GM23338 (cell line): ENCODE results near the gene RAB36. TPM values are rescaled to one million over a fixed set of nuclear protein-coding genes. Genes with fewer than 3 reads are reported as not detected.

Source experiments
- ATAC-seq: fragments of 200-7000 bp; cut with Tn5 transposase; 3 replicates; pipeline ENCODE4 v1.9.1; 2020
- DNase-seq: peaks from one replicate; pipeline ENCODE4 v3.0.0-alpha.2; 2015; ENCODE audit warnings: low spot score
- H2AFZ ChIP-seq: fragments of 200-600 bp; sonication (generic); 2 replicates; pipeline ENCODE4 v1.8.0; 2016; ENCODE audit warnings: antibody characterized with exemption, mild to moderate bottlenecking, moderate library complexity
- H3F3A ChIP-seq: fragments of 200-600 bp; sonication (generic); replicated peaks from 2 replicates; pipeline ENCODE4 v1.8.0; 2017; ENCODE audit warnings: antibody characterized with exemption, mixed run types, low read depth
- H3K27ac ChIP-seq: fragments of 200-600 bp; sonication (generic); 2 replicates; pipeline ENCODE4 v1.6.1; 2016; ENCODE audit warnings: low read depth
- H3K27me3 ChIP-seq: fragments of 200-600 bp; sonication (generic); 2 replicates; pipeline ENCODE4 v1.8.0; 2016; ENCODE audit warnings: mild to moderate bottlenecking, mixed run types, moderate library complexity; ENCODE audit not compliant: insufficient read depth
- H3K36me3 ChIP-seq: fragments of 200-600 bp; sonication (generic); 2 replicates; pipeline ENCODE4 v1.8.0; 2016; ENCODE audit warnings: mild to moderate bottlenecking; ENCODE audit not compliant: insufficient read depth
- H3K4me1 ChIP-seq: fragments of 200-600 bp; sonication (generic); 2 replicates; pipeline ENCODE4 v1.8.0; 2016; ENCODE audit warnings: mild to moderate bottlenecking, moderate library complexity; ENCODE audit not compliant: insufficient read depth
- H3K4me2 ChIP-seq: fragments of 200-600 bp; sonication (generic); 2 replicates; pipeline ENCODE4 v1.7.1; 2017; ENCODE audit warnings: mixed run types
- H3K4me3 ChIP-seq: fragments of 200-600 bp; sonication (generic); 2 replicates; pipeline ENCODE4 v1.6.1; 2016; ENCODE audit warnings: mixed run types
- H3K79me2 ChIP-seq: fragments of 200-600 bp; sonication (generic); replicated peaks from 2 replicates; pipeline ENCODE4 v1.8.0; 2017; ENCODE audit warnings: mild to moderate bottlenecking; ENCODE audit not compliant: insufficient read depth
- H3K9me2 ChIP-seq: fragments of 200-600 bp; sonication (generic); 2 replicates; pipeline ENCODE4 v1.8.0; 2017; ENCODE audit not compliant: insufficient read depth
- H4K20me1 ChIP-seq: fragments of 200-600 bp; sonication (generic); replicated peaks from 2 replicates; pipeline ENCODE4 v1.8.0; 2017; ENCODE audit warnings: mild to moderate bottlenecking; ENCODE audit not compliant: insufficient read depth
- H3K27ac Mint-ChIP-seq: 2 replicates; pipeline ENCODE4 v1.8.0; 2020; ENCODE audit warnings: inconsistent platforms, mild to moderate bottlenecking, moderate library complexity, mixed read lengths
- H3K27me3 Mint-ChIP-seq: 3 replicates; pipeline ENCODE4 v1.8.0; 2022; ENCODE audit warnings: low read depth, mild to moderate bottlenecking, moderate library complexity, mixed read lengths, inconsistent platforms; ENCODE audit not compliant: insufficient read depth, poor library complexity
- H3K36me3 Mint-ChIP-seq: 3 replicates; pipeline ENCODE4 v1.8.0; 2021; ENCODE audit warnings: low read depth, mild to moderate bottlenecking, inconsistent platforms, moderate library complexity, mixed read lengths
- H3K4me1 Mint-ChIP-seq: 3 replicates; pipeline ENCODE4 v1.8.0; 2020; ENCODE audit warnings: mild to moderate bottlenecking, inconsistent platforms, mixed read lengths
- H3K4me3 Mint-ChIP-seq: 3 replicates; pipeline ENCODE4 v1.8.0; 2021; ENCODE audit warnings: moderate library complexity, mild to moderate bottlenecking, inconsistent platforms, mixed read lengths
- H3K9me3 Mint-ChIP-seq: 3 replicates; pipeline ENCODE4 v1.8.0; 2020; ENCODE audit warnings: moderate library complexity, mild to moderate bottlenecking, inconsistent platforms, mixed read lengths
- CREB1 ChIP-seq: fragments of 250-450 bp; sonication (Bioruptor Pico); IDR thresholded peaks from 2 replicates; pipeline ENCODE4 v1.5.0; 2020; ENCODE audit warnings: low read depth, mild to moderate bottlenecking, moderate library complexity
- EZH2 ChIP-seq: fragments of 200-600 bp; sonication (generic); IDR thresholded peaks from one replicate; pipeline ENCODE4 v1.8.0; 2017; ENCODE audit warnings: antibody characterized with exemption, mild to moderate bottlenecking, low read depth; ENCODE audit not compliant: unreplicated experiment
- ZNF114 ChIP-seq: fragments of 250-450 bp; sonication (Bioruptor Pico); IDR thresholded peaks from 2 replicates; pipeline ENCODE4 v1.5.0; 2020; ENCODE audit warnings: mild to moderate bottlenecking, moderate library complexity
- polyA plus RNA-seq: library from polyadenylated mRNA; unstranded; fragments of >200 nt; fragmentation: Nextera tagmentation; extraction: Ambion mirVana; gene quantifications from 2 replicates; pipeline ENCODE4 v1.2.1, GENCODE V29; 2016
- total RNA-seq: library from RNA; depleted of rRNA; stranded (reverse); fragments of >200 nt; shearing (Covaris generic); gene quantifications from 2 replicates; pipeline ENCODE4 v1.2.3, GENCODE V29; 2014
- TF ChIP-seq, protein P1 (sequence below), 2 experiments: fragments of 200-600 bp in 1 of 2; sonication (generic) in 1 of 2; conservative IDR thresholded peaks; 2 replicates each; pipeline versions ENCODE4 v1.5.1 to v1.6.1; 2016 to 2017; ENCODE audit warnings: antibody characterized with exemption in 2 of 2, low read depth in 2 of 2, mild to moderate bottlenecking in 2 of 2, moderate library complexity in 1 of 2
- TF ChIP-seq, protein P2 (sequence below): fragments of 250-450 bp; sonication (Bioruptor Pico); IDR thresholded peaks from 2 replicates; pipeline ENCODE4 v1.5.0; 2020; ENCODE audit warnings: mild to moderate bottlenecking, moderate library complexity
- TF ChIP-seq, protein P3 (sequence below): IDR thresholded peaks from one replicate; pipeline ENCODE4 v1.6.1; 2018; ENCODE audit warnings: antibody characterized with exemption; ENCODE audit not compliant: unreplicated experiment

Gene RAB36
- total and polyA plus RNA-seq, 2 experiments from 2014 or later: 0.58 to 1.2 TPM

DNA sequence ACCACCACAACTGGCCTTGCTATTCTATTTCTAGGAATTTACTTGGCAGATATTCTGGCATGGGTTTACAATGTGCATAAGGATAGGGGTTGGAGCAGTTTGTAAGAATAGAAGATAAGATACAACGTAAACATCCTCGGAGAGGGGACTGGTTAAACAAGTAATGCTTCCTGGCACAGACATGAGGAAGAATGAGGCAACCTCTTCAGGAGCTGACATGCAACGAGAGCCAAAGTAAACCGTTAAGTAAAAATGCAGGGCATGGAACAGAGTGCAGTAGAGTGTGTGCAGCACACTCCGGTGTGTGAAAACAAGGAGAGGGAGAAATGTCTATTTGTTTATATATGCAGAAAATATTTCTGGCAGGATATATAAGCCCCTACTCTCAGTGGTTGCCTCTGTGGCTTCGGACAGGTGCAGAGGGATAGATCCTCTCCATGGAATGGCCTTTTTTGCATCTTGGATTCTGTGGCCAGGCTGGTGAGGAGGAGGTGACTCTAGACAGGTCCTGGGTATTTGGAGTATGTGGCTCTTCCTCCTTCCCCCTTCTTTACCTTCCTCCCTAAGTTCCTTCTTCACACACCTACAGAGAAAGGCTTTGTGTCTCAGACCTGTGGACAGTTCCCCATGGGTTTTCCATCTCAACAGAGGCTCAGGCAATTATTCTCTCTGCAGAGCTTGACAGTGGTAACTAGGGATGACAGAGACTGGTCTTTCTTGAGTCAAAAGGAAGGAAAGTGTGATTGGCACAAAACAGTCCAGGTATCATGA lies 2.5 kb downstream of the RAB36 start:
- H3K9me3 Mint-ChIP-seq: peaks cover 1% of the 10 kb centered on the region; the same call in 1 of the 3 replicates
- Histone ChIP-seq H4K20me1 (no peaks in the 10 kb centered on the region), H3K4me1 (peaks cover 12% of the 10 kb centered on the region), H3K9me2 (no peaks in the 10 kb centered on the region), H3K79me2 (no peaks in the 10 kb centered on the region), H3K36me3 (no peaks in the 10 kb centered on the region), H3K4me2 (no peak overlapping the region), H2AFZ (no peak overlapping the region), H3K27ac (no peak overlapping the region), H3K4me3 (no peak overlapping the region), H3F3A (no peaks in the 10 kb centered on the region), H3K27me3 (peaks cover 25% of the 10 kb centered on the region; the same call in 1 of the 2 replicates)
- TF ChIP-seq, protein P1, sequence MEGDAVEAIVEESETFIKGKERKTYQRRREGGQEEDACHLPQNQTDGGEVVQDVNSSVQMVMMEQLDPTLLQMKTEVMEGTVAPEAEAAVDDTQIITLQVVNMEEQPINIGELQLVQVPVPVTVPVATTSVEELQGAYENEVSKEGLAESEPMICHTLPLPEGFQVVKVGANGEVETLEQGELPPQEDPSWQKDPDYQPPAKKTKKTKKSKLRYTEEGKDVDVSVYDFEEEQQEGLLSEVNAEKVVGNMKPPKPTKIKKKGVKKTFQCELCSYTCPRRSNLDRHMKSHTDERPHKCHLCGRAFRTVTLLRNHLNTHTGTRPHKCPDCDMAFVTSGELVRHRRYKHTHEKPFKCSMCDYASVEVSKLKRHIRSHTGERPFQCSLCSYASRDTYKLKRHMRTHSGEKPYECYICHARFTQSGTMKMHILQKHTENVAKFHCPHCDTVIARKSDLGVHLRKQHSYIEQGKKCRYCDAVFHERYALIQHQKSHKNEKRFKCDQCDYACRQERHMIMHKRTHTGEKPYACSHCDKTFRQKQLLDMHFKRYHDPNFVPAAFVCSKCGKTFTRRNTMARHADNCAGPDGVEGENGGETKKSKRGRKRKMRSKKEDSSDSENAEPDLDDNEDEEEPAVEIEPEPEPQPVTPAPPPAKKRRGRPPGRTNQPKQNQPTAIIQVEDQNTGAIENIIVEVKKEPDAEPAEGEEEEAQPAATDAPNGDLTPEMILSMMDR (conservative IDR thresholded peaks at IDR 0.05; ENCODE audit: low read depth in 2 of 2): no peak
- TF ChIP-seq EZH2 (no peak), CREB1 (CRISPR knock-in tag) (no peak), ZNF114 (CRISPR knock-in tag) (no peak)
- TF ChIP-seq, protein P2, sequence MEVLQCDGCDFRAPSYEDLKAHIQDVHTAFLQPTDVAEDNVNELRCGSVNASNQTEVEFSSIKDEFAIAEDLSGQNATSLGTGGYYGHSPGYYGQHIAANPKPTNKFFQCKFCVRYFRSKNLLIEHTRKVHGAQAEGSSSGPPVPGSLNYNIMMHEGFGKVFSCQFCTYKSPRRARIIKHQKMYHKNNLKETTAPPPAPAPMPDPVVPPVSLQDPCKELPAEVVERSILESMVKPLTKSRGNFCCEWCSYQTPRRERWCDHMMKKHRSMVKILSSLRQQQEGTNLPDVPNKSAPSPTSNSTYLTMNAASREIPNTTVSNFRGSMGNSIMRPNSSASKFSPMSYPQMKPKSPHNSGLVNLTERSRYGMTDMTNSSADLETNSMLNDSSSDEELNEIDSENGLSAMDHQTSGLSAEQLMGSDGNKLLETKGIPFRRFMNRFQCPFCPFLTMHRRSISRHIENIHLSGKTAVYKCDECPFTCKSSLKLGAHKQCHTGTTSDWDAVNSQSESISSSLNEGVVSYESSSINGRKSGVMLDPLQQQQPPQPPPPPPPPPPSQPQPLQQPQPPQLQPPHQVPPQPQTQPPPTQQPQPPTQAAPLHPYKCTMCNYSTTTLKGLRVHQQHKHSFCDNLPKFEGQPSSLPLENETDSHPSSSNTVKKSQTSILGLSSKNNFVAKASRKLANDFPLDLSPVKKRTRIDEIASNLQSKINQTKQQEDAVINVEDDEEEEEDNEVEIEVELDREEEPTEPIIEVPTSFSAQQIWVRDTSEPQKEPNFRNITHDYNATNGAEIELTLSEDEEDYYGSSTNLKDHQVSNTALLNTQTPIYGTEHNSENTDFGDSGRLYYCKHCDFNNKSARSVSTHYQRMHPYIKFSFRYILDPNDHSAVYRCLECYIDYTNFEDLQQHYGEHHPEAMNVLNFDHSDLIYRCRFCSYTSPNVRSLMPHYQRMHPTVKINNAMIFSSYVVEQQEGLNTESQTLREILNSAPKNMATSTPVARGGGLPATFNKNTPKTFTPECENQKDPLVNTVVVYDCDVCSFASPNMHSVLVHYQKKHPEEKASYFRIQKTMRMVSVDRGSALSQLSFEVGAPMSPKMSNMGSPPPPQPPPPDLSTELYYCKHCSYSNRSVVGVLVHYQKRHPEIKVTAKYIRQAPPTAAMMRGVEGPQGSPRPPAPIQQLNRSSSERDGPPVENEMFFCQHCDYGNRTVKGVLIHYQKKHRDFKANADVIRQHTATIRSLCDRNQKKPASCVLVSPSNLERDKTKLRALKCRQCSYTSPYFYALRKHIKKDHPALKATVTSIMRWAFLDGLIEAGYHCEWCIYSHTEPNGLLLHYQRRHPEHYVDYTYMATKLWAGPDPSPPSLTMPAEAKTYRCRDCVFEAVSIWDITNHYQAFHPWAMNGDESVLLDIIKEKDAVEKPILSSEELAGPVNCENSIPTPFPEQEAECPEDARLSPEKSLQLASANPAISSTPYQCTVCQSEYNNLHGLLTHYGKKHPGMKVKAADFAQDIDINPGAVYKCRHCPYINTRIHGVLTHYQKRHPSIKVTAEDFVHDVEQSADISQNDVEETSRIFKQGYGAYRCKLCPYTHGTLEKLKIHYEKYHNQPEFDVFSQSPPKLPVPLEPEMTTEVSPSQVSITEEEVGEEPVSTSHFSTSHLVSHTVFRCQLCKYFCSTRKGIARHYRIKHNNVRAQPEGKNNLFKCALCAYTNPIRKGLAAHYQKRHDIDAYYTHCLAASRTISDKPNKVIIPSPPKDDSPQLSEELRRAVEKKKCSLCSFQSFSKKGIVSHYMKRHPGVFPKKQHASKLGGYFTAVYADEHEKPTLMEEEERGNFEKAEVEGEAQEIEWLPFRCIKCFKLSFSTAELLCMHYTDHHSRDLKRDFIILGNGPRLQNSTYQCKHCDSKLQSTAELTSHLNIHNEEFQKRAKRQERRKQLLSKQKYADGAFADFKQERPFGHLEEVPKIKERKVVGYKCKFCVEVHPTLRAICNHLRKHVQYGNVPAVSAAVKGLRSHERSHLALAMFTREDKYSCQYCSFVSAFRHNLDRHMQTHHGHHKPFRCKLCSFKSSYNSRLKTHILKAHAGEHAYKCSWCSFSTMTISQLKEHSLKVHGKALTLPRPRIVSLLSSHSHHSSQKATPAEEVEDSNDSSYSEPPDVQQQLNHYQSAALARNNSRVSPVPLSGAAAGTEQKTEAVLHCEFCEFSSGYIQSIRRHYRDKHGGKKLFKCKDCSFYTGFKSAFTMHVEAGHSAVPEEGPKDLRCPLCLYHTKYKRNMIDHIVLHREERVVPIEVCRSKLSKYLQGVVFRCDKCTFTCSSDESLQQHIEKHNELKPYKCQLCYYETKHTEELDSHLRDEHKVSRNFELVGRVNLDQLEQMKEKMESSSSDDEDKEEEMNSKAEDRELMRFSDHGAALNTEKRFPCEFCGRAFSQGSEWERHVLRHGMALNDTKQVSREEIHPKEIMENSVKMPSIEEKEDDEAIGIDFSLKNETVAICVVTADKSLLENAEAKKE (CRISPR knock-in tag): no peak
- TF ChIP-seq, protein P3, sequence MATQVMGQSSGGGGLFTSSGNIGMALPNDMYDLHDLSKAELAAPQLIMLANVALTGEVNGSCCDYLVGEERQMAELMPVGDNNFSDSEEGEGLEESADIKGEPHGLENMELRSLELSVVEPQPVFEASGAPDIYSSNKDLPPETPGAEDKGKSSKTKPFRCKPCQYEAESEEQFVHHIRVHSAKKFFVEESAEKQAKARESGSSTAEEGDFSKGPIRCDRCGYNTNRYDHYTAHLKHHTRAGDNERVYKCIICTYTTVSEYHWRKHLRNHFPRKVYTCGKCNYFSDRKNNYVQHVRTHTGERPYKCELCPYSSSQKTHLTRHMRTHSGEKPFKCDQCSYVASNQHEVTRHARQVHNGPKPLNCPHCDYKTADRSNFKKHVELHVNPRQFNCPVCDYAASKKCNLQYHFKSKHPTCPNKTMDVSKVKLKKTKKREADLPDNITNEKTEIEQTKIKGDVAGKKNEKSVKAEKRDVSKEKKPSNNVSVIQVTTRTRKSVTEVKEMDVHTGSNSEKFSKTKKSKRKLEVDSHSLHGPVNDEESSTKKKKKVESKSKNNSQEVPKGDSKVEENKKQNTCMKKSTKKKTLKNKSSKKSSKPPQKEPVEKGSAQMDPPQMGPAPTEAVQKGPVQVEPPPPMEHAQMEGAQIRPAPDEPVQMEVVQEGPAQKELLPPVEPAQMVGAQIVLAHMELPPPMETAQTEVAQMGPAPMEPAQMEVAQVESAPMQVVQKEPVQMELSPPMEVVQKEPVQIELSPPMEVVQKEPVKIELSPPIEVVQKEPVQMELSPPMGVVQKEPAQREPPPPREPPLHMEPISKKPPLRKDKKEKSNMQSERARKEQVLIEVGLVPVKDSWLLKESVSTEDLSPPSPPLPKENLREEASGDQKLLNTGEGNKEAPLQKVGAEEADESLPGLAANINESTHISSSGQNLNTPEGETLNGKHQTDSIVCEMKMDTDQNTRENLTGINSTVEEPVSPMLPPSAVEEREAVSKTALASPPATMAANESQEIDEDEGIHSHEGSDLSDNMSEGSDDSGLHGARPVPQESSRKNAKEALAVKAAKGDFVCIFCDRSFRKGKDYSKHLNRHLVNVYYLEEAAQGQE: no peak
- no peaks in the 10 kb centered on the region for H3K36me3 Mint-ChIP-seq
- no peak for DNase-seq
- H3K27me3 Mint-ChIP-seq: peaks cover 26% of the 10 kb centered on the region
- no peak overlapping the region for H3K27ac Mint-ChIP-seq
- H3K4me1 Mint-ChIP-seq: peaks cover 33% of the 10 kb centered on the region
- no peak overlapping the region for H3K4me3 Mint-ChIP-seq
- no peak for ATAC-seq
